ENCODE results near the gene PCNX4.

Gene PCNX4

GRCh38 chr14:60174352-60175254 lies 82.9 kb downstream of the PCNX4 start:
- no peak for DNase-seq (ENCODE audit: low spot score)

- DNase-seq (ENCODE audit: low spot score) = no peak
Observed at GRCh38 chr14:60175255-60175902, 83.7 kb downstream of the PCNX4 start.

GRCh38 chr14:60178164-60178563 lies 86.4 kb downstream of the PCNX4 start:
- DNase-seq (ENCODE audit: low spot score) = no peak

- no peak for DNase-seq (ENCODE audit: low spot score)
Observed at GRCh38 chr14:60178820-60179219, 87.1 kb downstream of the PCNX4 start.

GRCh38 chr14:60179431-60179869 lies 87.7 kb downstream of the PCNX4 start:
- DNase-seq (ENCODE audit: low spot score) = no peak

GRCh38 chr14:60183138-60183537 lies 91.4 kb downstream of the PCNX4 start:
- no peak for DNase-seq (ENCODE audit: low spot score)

GRCh38 chr14:60183741-60184140 lies 92.0 kb downstream of the PCNX4 start:
- no peak for DNase-seq (ENCODE audit: low spot score)

- no peak for DNase-seq (ENCODE audit: low spot score)
Observed at GRCh38 chr14:60184146-60184904, 92.6 kb downstream of the PCNX4 start.

- DNase-seq (ENCODE audit: low spot score) = no peak
Observed at GRCh38 chr14:60184905-60185555, 93.3 kb downstream of the PCNX4 start.

GRCh38 chr14:60188115-60188514 lies 96.4 kb downstream of the PCNX4 start:
- DNase-seq (ENCODE audit: low spot score) = no peak

- no peak for DNase-seq (ENCODE audit: low spot score)
Observed at GRCh38 chr14:60188696-60189095, 97.0 kb downstream of the PCNX4 start.

- DNase-seq (ENCODE audit: low spot score) = no peak
Observed at GRCh38 chr14:60189923-60190840, 98.5 kb downstream of the PCNX4 start.

- DNase-seq (ENCODE audit: low spot score) = no peak
Observed at GRCh38 chr14:60195179-60195810, 103.6 kb downstream of the PCNX4 start.

GRCh38 chr14:60196291-60196690 lies 104.6 kb downstream of the PCNX4 start:
- no peak for DNase-seq (ENCODE audit: low spot score)

- DNase-seq (ENCODE audit: low spot score) = no peak
Observed at GRCh38 chr14:60197629-60198303, 106.0 kb downstream of the PCNX4 start.

GRCh38 chr14:60199321-60199720 lies 107.6 kb downstream of the PCNX4 start:
- DNase-seq (ENCODE audit: low spot score) = no peak

- no peak for DNase-seq (ENCODE audit: low spot score)
Observed at GRCh38 chr14:60204104-60204842, 112.5 kb downstream of the PCNX4 start.

GRCh38 chr14:60204843-60205774 lies 113.4 kb downstream of the PCNX4 start:
- DNase-seq (ENCODE audit: low spot score) = no peak
